Stimulated activated CD4-positive, alpha-beta T cell treated with anti-CD3 and anti-CD28 coated beads, Interleukin-1b, Interleukin-23, amount 100 ng/mL, for 24 hours (primary cell): ENCODE data around the gene PPFIA2.

ENCODE experiments used
- DNase-seq, 4 experiments: peaks; one replicate each; pipeline ENCODE4 v3.0.0-alpha.2; 2020; ENCODE audit warnings: low read depth in 4 of 4, low spot score in 1 of 4

Gene PPFIA2

DNA sequence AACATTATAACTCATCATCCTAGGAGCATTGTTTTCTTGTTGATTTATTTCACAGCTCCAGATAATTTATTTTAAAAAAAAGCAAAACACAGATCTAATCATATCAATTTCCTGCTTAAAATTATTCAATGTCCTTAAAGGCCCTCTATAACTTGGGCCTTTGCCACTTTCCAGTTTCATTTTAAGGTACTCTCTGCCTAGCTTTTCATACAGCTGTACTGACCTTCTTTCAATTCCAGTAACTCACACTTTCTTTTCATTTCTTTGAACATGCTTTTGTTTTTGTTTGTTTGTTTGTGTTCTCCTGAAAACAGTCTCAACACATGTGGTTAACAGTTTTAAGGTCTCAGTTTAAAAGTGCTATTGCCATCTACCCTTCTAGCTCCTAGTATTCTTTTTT, 399.4 kb downstream of the PPFIA2 start:
- DNase-seq, result no peak

DNA sequence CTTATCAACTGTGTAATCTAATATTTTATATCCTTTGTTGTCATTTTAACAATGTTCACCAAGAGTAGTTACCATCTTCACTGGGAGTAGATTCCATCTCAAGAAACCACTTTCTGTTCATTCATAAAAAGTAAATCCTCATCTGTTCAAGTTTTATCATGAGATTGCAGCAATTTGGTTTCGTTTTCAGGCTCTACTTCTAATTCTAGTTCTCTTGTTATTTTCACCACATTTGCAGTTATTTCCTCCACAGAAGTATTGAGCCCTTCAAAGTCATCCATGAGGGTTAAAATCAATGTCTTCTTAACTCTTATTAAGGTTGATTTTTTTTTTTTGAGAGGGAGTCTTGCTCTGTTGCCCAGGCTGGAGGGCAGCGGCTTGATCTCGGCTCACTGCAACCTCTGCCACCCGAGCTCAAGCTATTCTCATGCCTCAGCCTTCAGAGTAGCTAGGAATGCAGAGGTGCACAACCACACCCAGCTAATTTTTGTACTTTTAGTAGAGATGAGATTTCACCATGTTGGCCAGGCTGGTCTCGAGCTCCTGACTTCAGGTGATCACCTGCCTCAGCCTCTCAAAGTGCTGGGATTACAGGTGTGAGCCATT, 404.7 kb downstream of the PPFIA2 start:
- no peak for DNase-seq

DNA sequence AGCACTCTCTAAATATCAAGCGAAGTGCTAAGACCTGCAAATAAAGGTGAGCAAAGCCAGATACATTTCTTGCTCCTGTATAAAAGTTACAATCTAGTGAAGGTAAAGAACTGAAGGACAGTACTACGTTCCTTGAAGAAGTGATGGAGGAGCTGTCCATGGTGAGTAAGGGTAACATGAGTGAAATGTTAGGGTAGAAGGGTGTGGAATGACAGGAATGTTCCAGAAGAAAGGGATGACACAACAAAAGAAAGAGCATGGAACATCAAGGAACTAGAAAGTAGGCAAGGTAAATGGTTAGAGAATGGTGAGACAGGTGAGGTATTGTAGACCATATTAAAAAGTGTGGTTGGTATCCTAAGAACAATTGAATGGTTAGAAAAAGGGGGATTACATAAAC, 408.8 kb downstream of the PPFIA2 start:
- no peak for DNase-seq

DNA sequence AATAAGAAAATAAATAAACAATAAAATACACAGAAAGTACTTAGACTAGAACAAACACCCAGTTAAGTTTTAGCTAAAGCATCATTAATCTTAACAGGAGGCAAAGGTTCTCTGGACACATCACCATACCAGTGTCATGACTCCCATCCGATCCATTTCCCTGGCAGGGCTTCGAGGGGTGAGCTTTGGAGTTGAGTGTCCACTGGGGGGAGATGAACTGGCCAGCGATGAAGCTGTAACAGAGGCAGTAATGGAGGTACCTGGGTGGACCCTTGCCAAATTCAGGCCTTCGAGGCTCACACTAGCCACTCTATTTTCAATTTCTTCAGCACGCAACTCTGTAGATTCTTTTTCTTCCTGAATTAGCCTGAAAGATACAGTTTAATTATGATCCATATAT, 411.7 kb downstream of the PPFIA2 start:
- DNase-seq, result no peak

DNA sequence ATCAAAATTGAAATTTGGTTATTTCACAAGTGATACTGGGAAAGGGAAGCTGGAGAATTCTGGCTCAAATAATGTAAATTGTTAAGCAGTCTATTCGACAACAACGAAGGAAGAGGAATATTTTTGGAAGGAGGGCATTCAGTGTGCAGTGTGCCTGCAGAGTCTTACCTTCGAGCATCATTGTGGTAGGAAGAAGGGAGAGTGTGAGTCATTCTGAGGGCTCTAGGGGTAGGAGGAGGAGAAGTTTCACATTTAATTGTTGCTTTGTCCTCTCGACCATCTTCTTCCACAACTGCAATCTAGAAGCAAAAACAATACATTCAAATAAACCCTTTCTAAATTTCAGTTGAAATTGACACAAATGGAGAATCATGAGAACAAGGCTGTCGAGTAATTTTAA, 418.2 kb downstream of the PPFIA2 start:
- DNase-seq, result no peak

DNA sequence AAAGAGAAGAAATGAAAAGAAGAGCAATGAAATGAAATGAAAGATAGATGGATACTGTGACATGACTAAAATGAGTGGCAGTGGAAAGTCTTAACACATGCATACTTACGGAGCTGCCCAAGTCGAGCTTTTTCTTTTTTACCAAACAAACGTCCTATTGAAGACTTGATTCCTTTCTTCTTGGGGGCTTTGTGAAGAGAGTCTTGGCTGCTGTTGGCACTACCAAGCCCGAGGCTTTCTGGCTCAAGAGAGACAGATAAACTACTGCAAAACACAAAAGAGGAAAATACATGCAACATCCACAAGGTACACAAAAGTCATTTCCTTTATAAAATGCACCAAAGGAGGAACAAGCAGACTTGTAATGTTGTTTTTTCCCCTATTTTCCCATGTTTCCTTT, 420.1 kb downstream of the PPFIA2 start:
- no peak for DNase-seq

DNA sequence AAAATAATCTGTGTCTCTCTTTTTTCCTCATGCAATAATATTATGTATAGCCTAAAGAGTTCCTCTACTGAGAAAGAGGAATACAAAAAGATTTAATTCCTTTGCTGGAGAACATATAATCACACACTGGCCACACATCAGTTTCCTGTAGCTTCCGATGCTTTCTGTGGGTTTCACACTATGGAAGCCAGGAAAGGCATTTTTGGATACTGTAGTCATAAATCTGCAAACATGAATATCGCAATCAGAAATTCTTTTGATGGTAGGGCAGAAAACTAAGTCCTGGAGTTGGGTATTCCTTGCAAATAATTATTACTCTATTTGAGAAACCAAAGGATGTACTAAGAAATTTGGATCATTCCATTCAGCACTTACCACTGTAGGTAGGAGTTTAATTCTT, 421.3 kb downstream of the PPFIA2 start:
- no peak for DNase-seq

DNA sequence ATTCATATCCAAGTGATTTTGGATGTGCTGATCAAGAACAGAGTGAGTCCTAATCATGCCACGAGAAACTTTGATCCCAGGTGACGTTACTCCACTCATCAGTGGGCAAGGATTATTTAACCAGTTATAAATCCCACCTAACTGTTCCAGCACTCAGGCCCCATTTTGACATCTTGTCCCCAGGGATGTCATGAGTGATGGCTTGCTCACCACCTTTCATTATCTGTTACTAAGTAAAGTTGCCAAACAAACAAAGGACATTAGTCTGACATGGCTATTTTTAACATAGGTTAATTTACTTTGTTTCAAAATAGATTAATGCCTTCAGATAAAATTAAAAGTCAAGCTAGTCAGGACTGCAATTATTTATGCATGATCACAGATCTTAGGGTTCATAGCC, 425.3 kb downstream of the PPFIA2 start:
- DNase-seq, result no peak

DNA sequence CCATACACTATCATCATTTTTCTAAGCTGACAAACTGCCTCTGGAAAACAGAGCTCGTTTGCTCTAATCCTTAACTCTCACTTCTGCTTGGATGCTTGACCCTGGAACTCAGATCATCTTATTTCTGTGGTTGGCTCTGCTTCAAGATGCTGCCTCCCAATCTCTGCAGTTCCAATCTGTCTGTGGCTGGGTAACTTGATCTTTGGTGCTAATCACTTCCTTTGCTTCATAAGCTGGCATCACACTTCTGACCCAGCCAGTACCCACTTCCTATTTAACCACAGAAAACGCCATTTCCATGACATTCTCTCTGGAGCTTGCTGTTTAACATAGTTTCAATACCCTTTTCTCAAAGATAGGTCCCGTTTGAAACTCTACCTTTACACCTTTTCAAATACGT, 427.1 kb downstream of the PPFIA2 start:
- no peak for DNase-seq

DNA sequence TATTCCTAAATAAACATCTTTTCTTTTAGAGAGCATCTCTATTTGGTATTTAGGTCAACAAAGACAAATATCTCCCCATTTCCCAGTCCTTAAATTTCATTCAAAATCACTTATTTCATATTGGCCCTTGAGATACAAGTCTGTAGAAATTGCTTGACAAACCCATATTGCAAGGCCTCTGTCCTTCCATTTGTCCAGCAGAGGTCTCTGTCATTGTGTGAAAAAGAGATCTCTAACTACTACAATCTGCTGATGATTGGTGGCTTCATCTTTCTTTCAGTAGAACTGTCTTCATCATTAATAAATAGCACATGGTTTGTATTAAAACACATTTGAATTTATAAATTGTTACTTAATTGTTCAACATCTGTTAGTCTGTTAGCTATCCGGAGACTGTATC, 428.7 kb downstream of the PPFIA2 start:
- no peak for DNase-seq

DNA sequence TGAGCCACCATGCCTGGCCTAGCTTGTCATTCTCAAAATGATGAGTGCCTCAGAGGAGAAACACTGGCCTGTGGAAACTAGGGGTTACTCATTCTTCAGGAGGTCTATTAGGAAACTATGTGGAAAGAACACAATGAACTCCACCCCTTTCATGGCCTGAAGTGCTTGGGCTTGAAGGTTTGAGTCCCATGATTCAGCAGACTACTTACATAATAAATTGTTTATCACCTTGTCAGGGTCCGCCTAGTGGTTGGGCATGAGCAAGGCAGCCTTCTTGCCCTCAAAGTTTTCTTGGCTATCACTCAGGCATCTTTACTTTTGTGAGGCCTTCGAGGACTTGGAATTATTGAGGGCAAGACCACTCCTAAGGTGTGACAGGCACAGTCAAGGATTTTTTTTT, 430.1 kb downstream of the PPFIA2 start:
- DNase-seq, result no peak

DNA sequence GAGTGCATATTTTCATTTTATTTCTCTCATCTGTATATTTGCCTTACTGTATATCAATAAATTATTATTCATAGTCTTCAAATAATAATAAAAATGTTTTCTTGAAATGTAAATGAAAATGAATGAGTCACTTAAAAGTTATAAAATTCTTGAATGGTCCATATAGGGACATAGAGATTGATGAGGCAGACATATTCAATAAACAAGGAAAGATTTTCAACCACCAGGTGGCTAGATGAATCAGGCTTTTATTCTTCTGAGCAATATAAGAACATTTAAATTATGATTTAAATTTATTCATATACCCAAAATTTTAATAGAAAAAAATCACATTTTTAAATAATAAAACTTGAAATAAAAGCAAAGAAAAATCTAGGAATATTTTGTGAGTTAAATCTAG, 431.7 kb downstream of the PPFIA2 start:
- DNase-seq, result no peak

DNA sequence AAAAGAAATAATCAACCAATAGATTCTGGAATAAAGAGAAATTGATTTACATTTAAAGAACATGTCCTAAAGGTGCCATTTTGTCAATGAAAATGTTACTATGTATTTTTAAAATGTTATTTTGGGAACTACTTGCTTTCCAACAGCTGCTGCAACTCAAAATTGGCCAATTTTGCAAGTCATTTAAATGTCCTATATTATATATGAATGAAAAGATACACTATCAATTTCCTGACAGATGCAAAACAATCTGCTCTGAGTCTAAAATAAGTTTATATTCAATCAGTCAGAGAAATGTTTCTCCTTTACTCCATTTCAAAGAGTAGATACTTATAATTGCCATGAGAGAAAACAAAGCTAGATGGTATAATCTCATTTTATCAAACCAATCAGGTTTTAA, 434.1 kb downstream of the PPFIA2 start:
- no peak for DNase-seq

DNA sequence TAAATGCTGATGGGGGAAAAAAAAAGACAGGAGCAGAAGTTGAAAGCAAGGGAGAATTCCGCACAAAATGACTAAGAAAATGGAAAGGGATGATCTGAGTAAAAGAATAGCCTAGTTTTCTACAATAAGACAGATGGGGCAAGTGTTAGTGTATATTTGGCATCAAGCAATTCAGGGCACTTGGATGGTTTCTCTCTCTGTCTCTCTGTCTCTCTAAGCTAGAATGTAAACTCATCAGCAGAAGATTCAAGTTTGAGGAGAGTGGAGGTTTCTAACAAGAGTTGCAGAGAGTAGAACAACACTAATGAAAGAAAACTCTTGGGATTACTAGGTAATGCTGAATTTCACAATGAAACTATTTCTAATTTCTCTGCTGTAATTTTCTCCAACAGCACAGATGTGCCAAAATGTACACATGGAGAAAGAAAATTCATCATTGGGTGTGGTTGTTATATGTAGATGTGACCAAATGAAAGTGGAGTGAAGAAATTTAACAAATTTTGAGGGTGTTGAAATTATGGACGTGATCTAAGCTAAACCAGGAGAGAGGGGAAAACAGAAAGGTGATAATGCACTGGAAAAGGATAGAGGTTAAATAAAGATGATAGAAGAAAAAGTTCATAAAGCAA, 444.1 kb downstream of the PPFIA2 start:
- DNase-seq, result no peak

DNA sequence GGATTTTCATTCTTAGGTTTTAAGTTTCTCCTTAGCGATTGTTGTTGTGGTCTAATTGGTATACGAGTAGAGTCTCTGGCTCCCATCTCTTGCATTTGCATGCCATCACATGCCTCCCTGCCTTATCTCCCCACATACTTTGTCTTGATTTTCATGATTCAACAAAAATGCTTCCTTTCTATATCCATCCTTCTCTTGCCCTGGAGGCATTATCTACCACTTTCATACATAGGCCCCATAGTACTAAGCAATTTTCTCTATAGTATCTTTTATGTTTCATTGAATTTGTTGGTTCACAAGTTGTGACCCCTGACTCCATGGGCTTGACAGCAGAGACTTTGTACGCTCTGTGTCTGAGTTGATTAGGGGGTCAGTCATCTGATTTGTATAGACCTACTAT, 455.2 kb downstream of the PPFIA2 start:
- no peak for DNase-seq

DNA sequence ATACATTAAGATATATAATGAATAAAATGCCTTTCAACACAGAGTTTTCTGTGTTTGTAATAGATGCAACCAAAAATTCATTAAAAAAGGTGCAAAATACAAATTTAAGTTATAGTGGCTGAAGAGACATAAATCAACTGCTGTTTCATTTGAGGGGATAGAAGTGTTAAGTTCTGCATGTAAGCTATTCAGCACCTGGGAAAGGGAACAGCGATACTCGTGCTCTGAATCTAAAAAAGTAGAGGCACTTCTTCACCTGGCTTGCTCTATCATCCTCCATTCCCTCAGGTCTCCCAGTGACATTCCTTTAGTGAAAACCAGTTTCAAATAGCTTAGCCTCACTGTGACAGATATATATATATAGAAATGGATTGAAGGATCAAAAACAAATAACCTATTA, 458.7 kb downstream of the PPFIA2 start:
- no peak for DNase-seq

DNA sequence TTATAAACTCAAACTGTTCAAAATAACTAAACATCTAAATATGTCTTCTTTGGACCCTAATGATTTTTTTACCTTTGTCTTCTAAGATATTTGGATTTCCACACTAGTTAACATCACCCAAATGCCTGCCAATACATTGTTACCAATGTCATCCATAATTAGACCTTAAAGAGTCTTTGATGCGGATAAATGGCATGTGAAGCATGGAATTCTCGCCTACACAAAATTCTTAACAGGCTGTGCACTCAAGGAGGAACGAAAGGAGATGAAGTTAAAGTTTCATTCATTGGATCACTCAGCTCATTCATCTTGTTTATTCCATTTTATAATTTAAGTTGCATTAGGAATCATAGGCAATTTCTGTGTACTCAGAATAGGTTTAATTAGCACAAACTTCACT, 461.5 kb downstream of the PPFIA2 start:
- no peak for DNase-seq

DNA sequence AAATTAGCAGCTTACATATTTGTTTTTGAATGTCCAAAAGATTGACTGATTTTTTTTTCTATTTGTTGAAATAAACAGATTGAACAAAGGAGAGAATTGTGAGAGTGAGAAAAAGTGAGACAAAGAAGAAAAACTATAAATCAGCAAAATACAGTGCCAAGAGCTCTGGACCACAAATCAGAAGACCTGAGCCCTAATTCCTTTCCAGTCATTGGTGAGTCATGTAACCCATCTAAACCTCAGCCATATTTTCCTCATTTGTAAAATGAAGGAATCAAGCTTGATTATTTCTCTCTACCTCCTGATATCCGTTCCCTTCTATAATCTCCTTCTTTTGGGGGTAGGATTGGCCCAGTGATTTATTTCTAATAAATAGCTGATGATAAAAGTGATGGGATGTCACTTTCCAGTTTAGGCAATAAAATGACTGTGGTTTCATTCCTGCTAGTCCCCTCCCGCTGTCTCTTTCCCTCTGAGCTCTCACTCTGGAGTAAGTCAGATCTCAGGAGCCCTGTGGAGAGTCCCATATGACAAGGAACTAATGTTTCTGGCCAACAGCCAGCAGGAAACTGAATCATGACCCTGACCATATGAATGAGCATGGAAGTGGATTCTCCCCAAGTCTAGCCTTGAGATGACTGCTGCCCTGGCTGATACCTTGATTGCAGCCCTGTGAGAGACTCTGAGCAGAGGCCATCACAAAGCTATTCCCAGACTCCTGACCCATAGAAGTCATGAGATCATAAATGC, 462.4 kb downstream of the PPFIA2 start:
- DNase-seq, result no peak

DNA sequence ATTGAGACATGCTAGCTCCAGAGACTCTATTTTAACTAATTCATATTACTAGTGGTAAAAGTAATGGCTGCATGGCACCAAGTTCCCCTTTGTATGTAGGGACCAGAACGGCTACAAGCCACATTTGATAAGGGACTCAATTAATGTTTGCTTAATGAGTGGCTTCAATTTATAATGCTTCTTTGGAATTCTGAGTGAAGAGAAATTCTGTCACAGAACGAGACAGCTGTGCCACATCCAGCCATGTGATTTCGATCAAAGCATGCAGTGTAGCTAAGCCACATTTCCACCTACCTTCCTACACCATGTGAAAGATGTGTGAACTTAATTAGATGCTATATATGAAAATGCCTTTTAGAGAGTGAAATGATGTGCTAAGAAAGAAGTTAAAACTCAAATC, 463.9 kb downstream of the PPFIA2 start:
- DNase-seq, result no peak

DNA sequence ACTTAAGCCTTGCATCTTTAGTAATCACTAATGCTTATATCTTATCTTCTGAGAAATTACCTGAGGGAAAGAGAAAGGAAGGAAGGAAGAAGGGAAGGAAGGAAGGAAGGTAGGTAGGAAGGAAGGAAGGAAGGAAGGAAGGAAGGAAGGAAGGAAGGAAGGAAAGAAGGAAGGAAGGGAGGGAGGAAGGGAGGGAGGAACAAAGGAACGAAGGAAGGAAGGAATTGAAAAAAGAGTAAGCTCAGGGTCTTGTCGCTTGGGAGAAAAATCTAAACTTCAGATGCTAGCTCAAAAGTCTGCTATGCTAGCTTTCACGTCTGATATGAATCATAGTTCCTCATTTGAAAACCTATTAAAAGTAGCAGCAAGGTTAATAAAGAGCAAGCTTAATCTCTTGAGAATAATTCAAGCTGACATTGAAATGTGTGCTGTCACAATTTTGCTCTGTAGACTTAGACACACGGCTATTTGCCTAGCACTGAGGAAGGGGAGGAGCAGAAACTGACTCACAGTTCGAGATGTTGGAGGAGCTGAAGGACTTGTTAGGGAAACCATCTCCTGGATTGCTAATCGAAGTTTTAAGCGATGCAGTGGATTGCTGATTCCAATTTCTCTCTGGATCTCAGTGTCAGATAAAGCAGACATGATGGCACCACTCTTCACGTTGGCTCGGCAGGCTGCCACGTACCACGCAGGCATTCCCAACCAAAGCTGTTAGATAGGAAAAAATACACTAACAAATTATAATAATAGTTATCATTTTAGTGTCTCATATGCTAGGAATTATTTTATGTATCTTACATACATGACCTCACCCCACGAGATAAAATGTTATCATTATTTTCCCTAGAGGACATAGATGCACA, 464.6 kb downstream of the PPFIA2 start:
- no peak for DNase-seq

DNA sequence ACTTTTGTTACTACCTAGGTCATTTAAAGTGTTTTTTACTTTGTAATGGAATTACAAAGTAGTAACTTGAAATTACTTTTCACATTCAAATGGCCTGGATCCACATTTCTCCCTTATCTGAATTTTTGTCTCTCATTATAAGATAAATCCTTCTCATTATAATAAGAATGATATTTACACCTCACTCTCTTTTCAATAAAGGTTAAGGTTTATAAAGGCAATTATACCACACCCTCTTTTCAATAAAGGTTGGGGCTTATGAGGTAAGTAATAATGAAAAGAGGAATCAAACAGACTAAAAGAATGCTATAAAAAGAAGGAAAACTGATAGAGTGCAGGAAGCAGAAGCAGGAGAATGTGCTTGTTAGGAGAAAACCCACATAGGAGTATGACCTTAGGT, 470.5 kb downstream of the PPFIA2 start:
- DNase-seq, result no peak

DNA sequence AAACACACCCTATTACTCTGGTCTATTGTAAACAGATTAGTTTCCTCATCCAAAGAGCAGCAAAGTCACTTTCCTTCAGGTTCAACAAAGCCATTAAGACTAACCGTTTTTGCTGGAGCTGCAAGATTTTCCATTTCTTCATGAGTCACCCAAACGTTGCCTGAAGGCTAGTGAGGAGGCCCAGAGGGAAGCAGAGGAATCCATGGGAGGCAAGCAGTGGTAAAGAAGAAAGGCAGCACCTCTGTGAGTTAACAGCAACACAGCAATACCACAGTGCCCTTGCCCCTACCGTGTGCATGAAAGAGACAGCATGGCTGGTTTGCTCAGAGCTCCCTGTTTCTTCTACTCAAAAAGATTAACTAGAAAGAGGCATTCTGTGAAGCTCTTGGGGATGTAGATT, 475.0 kb downstream of the PPFIA2 start:
- DNase-seq, result no peak
